OCI-LY1 (cell line): ENCODE measurements around the gene EWSR1.
"Not testable (repeated sequence)": the region's sequence is repeated elsewhere in the genome, so short reads cannot be mapped to it uniquely, and the experiment has no call there.

Experiments used
- H2AFZ ChIP-seq: fragments of 200-600 bp; sonication (generic), shearing (Covaris generic); 2 replicates; pipeline ENCODE4 v1.6.0; 2014; ENCODE audit warnings: antibody characterized with exemption, mild to moderate bottlenecking, low read length
- H3F3A ChIP-seq: fragments of 200-600 bp; sonication (generic), shearing (Covaris generic); 2 replicates; pipeline ENCODE4 v1.6.0; 2014; ENCODE audit warnings: mild to moderate bottlenecking, antibody characterized with exemption, low read length, moderate library complexity; ENCODE audit not compliant: insufficient read depth
- H3K27ac ChIP-seq: fragments of 200-600 bp; sonication (generic); 2 replicates; pipeline ENCODE4 v1.5.1; 2014; ENCODE audit warnings: low read length, mixed run types, mild to moderate bottlenecking, low read depth; ENCODE audit not compliant: poor library complexity, severe bottlenecking
- H3K27me3 ChIP-seq: fragments of 200-600 bp; sonication (generic); 2 replicates; pipeline ENCODE4 v1.6.0; 2014; ENCODE audit warnings: antibody characterized with exemption, mild to moderate bottlenecking, low read length, moderate library complexity; ENCODE audit not compliant: insufficient read depth
- H3K36me3 ChIP-seq: fragments of 200-600 bp; sonication (generic); 2 replicates; pipeline ENCODE4 v1.6.1; 2014; ENCODE audit warnings: mild to moderate bottlenecking, antibody characterized with exemption, low read length, moderate library complexity, mixed read lengths; ENCODE audit not compliant: insufficient read depth
- H3K4me1 ChIP-seq: fragments of 200-600 bp; sonication (generic); 2 replicates; pipeline ENCODE4 v1.5.1; 2014; ENCODE audit warnings: mild to moderate bottlenecking, low read length, moderate library complexity; ENCODE audit not compliant: insufficient read depth, severe bottlenecking
- H3K4me2 ChIP-seq: fragments of 200-600 bp; sonication (generic), shearing (Covaris generic); 2 replicates; pipeline ENCODE4 v1.6.1; 2014; ENCODE audit warnings: low read length
- H3K4me3 ChIP-seq: fragments of 200-600 bp; sonication (generic); 2 replicates; pipeline ENCODE4 v1.5.1; 2014; ENCODE audit warnings: low read length, low read depth, mild to moderate bottlenecking, mixed read lengths; ENCODE audit not compliant: poor library complexity, severe bottlenecking
- H3K79me2 ChIP-seq: fragments of 200-600 bp; shearing (Covaris generic); 2 replicates; pipeline ENCODE4 v1.6.1; 2016; ENCODE audit warnings: mixed run types, low read length, mixed read lengths; ENCODE audit not compliant: insufficient read depth
- H3K9ac ChIP-seq: fragments of 200-600 bp; sonication (generic), shearing (Covaris generic); 2 replicates; pipeline ENCODE4 v1.6.1; 2014; ENCODE audit warnings: mild to moderate bottlenecking, low read length, mixed read lengths
- H3K9me2 ChIP-seq: fragments of 200-600 bp; sonication (generic), shearing (Covaris generic); 2 replicates; pipeline ENCODE4 v1.6.1; 2014; ENCODE audit warnings: low read depth, mild to moderate bottlenecking, low read length, mixed read lengths
- H3K9me3 ChIP-seq: fragments of 200-600 bp; shearing (Covaris generic); 2 replicates; pipeline ENCODE4 v1.6.1; 2014; ENCODE audit warnings: low read length, mixed read lengths
- H4K20me1 ChIP-seq: fragments of 200-600 bp; sonication (generic), shearing (Covaris generic); 2 replicates; pipeline ENCODE4 v1.6.0; 2016; ENCODE audit warnings: mild to moderate bottlenecking, low read length; ENCODE audit not compliant: insufficient read depth
- CTCF ChIP-seq: fragments of 200-600 bp; sonication (generic), shearing (Covaris generic); IDR thresholded peaks from 2 replicates; pipeline ENCODE4 v1.5.1; 2017; ENCODE audit warnings: mild to moderate bottlenecking, antibody characterized with exemption, low read length, moderate library complexity, mixed read lengths
- EZH2 ChIP-seq: fragments of 200-600 bp; sonication (generic), shearing (Covaris generic); IDR thresholded peaks from 2 replicates; pipeline ENCODE4 v1.8.0; 2017; ENCODE audit warnings: borderline replicate concordance, mixed run types, mild to moderate bottlenecking, antibody characterized with exemption, low read length, moderate library complexity, mixed read lengths

EWSR1 gene

GRCh38 chr22:29267858-29268510 is at the start of gene EWSR1, which contains the start of gene RHBDD3:
TSS of gene EWSR1 (plus strand) at chr22:29268268. CDS start at chr22:29268337, 69 bp downstream.
TSS of gene RHBDD3 (minus strand) at chr22:29267981. CDS start at chr22:29265626, 2,355 bp downstream.
- Histone ChIP-seq H3K9me2 (no peaks in the 10 kb centered on the region), H3F3A (no peaks in the 10 kb centered on the region), H3K36me3 (peaks cover 70% of the 10 kb centered on the region), H3K9me3 (no peaks in the 10 kb centered on the region), H3K79me2 (peaks cover 56% of the 10 kb centered on the region), H3K4me1 (peaks cover 39% of the 10 kb centered on the region), H2AFZ (no peak within 1 kb of the TSS), H4K20me1 (no peaks in the 10 kb centered on the region), H3K27me3 (no peaks in the 10 kb centered on the region), H3K27ac (peak within 1 kb of the TSS; percentile 82), H3K4me2 (peak within 1 kb of the TSS; percentile 96), H3K4me3 (peak within 1 kb of the TSS; percentile 97), H3K9ac (peak within 1 kb of the TSS; percentile 98)
- TF ChIP-seq EZH2 (no peak), CTCF (no peak)

- H2AFZ ChIP-seq: no peak overlapping the region
- no peaks in the 10 kb centered on the region for H4K20me1 ChIP-seq
- no peaks in the 10 kb centered on the region for H3K9me3 ChIP-seq
- no peak overlapping the region for H3K27ac ChIP-seq
- H3K4me2 ChIP-seq: no peak overlapping the region
- TF ChIP-seq EZH2: no peak
- TF ChIP-seq CTCF: no peak
- H3K9ac ChIP-seq: no peak overlapping the region
- H3K79me2 ChIP-seq: no peaks in the 10 kb centered on the region
- H3K4me3 ChIP-seq: no peak overlapping the region
- no peaks in the 10 kb centered on the region for H3K4me1 ChIP-seq
- peaks cover 10% of the 10 kb centered on the region; the same call in 1 of the 2 replicates for H3K27me3 ChIP-seq
- H3F3A ChIP-seq: no peaks in the 10 kb centered on the region
- no peaks in the 10 kb centered on the region for H3K36me3 ChIP-seq
- no peaks in the 10 kb centered on the region for H3K9me2 ChIP-seq
These were observed 49.2 kb upstream of the EWSR1 start for GRCh38 chr22:29218758-29219408.

GRCh38 chr22:29219409-29219782 is 48.7 kb upstream of the EWSR1 start:
- not testable (repeated sequence) for H3K79me2 ChIP-seq, H3K9me2 ChIP-seq, H3K4me3 ChIP-seq, H3K36me3 ChIP-seq, H3K9me3 ChIP-seq, H2AFZ ChIP-seq, H3K27ac ChIP-seq, H3F3A ChIP-seq, H4K20me1 ChIP-seq, H3K9ac ChIP-seq, H3K4me1 ChIP-seq, H3K4me2 ChIP-seq
- H3K27me3 ChIP-seq: peaks cover 10% of the 10 kb centered on the region; the same call in 1 of the 2 replicates
